GM21576 (cell line): ENCODE results near the gene CASP12.
"Not testable (repeated sequence)": the region's sequence is repeated elsewhere in the genome, so short reads cannot be mapped to it uniquely, and the experiment has no call there.

Source experiments
- ATAC-seq: cut with Tn5 transposase; IDR thresholded peaks from one replicate; pipeline ENCODE4 v1.9.1; 2021; ENCODE audit warnings: mild to moderate bottlenecking, moderate library complexity; ENCODE audit not compliant: unreplicated experiment

Gene CASP12

GRCh38 chr11:104897891-104898684 lies at the start of gene CASP12:
Gene CASP12 (minus strand): TSS chr11:104898460.
- peak; percentile 78 for ATAC-seq

GRCh38 chr11:104946907-104947306 lies 48.6 kb upstream of the CASP12 start:
- peak; percentile 89 for ATAC-seq

GRCh38 chr11:104944076-104944475 lies 45.8 kb upstream of the CASP12 start:
- ATAC-seq: no peak

- ATAC-seq: no peak
Measured at GRCh38 chr11:104943561-104943960, 45.3 kb upstream of the CASP12 start.

GRCh38 chr11:104934594-104934993 lies 36.3 kb upstream of the CASP12 start:
- ATAC-seq: no peak

- ATAC-seq: not testable (repeated sequence)
Measured at GRCh38 chr11:104934073-104934472, 35.8 kb upstream of the CASP12 start.

GRCh38 chr11:104928811-104929210 lies 30.6 kb upstream of the CASP12 start:
- no peak for ATAC-seq

GRCh38 chr11:104926771-104927611 lies 28.7 kb upstream of the CASP12 start:
- no peak for ATAC-seq

- no peak for ATAC-seq
Measured at GRCh38 chr11:104925850-104926249, 27.6 kb upstream of the CASP12 start.

- ATAC-seq: no peak
Measured at GRCh38 chr11:104918113-104918824, 20.0 kb upstream of the CASP12 start.

GRCh38 chr11:104917271-104918112 lies 19.2 kb upstream of the CASP12 start:
- ATAC-seq: no peak

GRCh38 chr11:104916442-104916841 lies 18.2 kb upstream of the CASP12 start:
- ATAC-seq: no peak

- no peak for ATAC-seq
Measured at GRCh38 chr11:104912102-104912501, 13.8 kb upstream of the CASP12 start.

- ATAC-seq: no peak
Measured at GRCh38 chr11:104908186-104908531, 9.9 kb upstream of the CASP12 start.

GRCh38 chr11:104907521-104908185 lies 9.4 kb upstream of the CASP12 start:
- ATAC-seq: peak; percentile 87

GRCh38 chr11:104905271-104905670 lies 7.0 kb upstream of the CASP12 start:
- no peak for ATAC-seq

GRCh38 chr11:104899226-104899625 lies 966 bp upstream of the CASP12 start:
- no peak for ATAC-seq

- ATAC-seq: no peak
Measured at GRCh38 chr11:104898685-104899013, 389 bp upstream of the CASP12 start.

GRCh38 chr11:104895634-104896033 lies 2.6 kb downstream of the CASP12 start:
- no peak for ATAC-seq

GRCh38 chr11:104893876-104894275 lies 4.4 kb downstream of the CASP12 start:
- ATAC-seq: no peak
